Stimulated activated CD4-positive, alpha-beta T cell treated with anti-CD3 and anti-CD28 coated beads, Interleukin-4, amount 100 ng/mL, for 48 hours (primary cell): ENCODE data around the gene ARHGEF16.

Experiments used
- DNase-seq, 2 donors: peaks; one replicate each; pipeline ENCODE4 v3.0.0-alpha.2; 2020; ENCODE audit warnings: low read depth in 2 of 2

Gene ARHGEF16

DNA sequence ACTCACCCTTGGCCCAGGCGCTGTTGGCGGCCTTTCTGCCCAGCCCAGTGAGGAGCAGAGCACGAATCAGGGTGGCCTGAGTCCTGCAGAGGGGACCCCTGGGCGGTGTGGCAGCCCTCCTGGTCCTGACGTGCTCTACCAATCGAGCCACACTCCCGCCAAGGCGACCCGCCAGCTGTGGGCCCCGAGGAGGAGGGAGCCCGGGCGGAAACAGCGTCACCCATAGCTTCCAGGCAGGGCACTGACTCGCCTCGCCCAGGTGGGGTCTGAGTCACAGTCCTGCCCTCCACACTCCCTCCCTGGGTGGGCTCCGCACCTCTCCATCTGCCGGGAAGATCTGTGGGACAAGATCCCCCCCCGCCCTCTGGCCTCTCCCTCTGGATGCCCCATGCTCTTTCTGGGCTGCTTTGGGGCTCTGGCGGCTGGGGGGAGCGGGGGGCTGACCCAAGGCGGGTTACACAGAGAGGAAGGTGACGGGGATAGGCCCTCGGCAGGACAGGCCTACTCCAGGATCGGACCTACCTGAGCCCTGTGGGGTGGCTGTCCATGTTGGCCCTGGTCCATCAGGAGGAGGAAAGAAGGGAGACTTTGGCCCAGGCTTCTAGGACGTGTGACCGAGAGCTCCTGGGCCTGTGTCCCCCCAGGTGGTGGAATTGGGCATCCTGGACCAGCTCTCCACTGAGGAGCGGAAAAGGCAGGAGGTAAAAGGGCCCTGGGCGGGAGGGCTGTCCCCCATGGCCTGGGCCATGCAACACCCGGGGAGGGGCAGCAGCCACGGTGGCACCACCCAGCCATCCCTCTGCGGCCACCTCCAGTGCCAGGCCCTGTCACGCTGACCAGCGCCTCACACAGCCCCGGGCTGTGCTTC is 14.0 kb downstream of the ARHGEF16 start:
- no peak for DNase-seq

DNA sequence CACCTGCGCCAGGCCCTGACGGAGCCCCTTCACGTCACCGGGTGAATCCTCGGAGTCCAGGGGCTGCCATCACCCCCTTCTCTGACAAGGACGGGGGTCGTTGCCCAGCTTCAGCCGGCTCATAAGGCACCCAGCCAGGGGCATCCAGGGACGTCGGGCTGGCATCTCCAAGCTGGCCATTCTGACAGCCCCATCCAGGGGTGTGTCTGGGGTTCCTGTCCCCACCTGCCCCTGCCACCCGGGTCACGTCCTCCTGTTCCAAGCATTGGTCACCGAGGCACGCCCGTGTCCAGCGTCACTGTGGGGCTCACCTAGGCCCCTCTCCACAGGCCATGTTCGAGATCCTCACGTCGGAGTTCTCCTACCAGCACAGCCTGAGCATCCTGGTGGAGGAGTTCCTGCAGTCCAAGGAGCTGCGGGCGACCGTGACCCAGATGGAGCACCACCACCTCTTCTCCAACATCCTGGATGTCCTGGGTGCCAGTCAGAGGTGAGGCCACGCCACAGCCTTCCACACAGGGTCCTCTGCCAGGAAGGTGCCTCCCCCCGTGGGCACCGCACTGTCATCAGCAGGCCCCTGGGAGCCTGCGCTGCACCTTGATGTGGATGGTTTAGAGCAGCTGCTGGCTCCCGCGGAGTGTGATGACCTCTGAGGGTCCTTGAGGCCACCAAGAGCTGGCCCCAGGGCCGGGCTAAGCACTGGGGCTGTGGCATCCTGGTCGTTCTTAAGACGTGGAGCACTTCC is 14.8 kb downstream of the ARHGEF16 start:
- DNase-seq: no peak

DNA sequence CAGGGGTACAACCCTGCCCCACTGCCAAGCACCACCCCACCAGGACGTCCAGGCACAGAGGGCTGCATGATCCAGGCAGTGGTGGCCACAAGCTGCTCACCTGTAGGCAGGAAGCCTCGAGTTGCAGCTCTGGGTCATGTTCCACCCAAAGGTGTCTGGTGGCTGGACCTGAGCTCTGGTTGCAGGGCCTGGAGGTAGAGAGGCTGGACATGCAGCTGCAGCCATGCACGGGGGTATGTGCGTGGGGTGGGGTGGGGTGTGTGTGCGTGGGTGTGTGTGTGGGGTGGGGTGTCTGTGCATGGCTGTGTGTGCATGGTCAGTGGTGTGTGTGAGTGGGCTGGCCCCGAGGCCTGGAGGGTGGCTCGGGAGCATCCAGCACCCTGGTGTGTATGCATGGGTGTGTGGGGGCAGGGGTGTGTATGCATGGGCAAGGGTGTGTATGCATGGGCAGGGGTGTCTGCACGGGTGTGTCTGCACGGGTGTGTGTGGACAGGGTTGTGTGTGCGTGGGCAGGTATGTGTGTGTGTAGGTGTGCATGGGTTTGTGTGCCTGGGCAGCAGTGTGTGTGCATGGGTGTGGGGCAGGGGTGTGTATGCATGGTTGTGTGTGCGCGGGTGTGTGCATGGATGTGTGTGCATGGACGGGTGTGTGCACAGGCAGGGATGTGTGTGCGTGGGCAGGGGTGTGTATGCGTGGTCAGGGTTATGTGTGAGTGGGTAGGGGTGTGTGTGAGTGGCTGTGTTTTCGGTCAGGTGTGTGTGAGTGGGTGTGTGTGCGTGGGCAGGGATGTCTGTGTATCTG is 15.6 kb downstream of the ARHGEF16 start:
- no peak for DNase-seq

DNA sequence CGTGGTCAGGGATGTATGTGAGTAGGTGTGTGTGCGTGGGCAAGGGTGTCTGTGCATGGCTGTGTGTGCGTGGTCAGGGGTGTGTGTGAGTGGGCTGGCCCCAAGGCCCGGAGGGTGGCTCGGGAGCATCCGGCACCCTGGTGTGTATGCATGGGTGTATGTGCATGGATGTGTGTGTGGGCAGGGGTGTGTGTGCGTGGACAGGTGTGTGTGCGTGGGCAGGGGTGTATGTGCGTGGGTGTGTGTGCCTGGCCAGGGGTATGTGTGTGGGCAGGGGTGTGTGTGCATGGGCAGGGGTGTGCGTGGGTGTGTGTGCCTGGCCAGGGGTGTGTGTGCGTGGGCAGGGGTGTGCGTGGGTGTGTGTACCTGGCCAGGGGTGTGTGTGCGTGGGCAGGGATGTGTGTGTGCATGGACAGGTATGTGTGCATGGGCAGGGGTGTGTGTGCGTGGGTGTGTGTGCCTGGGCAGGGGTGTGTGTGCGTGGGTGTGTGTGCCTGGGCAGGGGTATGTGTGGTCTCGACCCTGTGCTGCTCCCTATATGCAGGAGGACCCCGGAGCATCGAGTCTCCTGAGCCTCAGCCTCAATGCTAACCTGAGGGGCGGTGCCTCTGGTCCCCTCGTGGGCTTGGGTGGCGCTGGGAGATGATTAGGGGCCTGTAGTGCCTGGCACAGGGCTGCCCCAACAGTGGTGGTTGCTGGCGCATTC is 16.3 kb downstream of the ARHGEF16 start:
- DNase-seq: no peak

DNA sequence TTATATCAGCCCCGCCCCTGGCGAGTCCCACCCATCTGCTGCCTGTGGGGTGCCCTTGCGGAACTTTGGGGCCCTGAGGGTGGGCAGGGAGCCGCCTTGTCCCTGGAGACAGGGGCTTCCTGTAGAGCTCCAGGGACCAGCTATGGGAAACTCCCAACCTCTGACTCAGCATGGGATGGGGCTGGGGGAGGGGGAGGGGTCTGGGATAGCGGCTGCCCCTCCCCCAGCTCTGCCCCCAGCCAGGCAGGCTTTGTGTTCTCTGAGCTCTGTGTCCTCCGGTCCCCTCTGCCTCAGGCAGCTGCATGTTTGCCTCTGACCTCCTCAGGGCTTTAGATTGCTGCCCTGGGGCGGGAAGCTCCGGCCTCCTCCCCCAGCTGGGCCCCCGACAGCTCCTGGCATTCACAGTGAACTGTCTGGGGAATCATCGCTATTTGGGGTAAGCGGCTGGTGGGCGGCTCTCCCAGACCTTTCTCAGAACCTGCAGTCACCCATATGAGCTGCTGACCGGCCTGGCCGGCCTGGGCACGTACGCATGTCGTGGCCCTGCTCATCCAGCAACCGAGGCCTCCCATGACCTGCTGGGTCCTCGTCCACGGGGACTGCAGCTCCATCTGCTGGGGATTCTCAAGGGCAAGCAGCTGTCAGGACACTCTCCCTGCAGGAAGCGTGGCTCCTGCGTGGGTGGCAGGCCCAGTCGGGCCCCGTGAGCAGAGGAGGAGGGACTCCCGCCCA is 17.1 kb downstream of the ARHGEF16 start:
- DNase-seq: no peak

DNA sequence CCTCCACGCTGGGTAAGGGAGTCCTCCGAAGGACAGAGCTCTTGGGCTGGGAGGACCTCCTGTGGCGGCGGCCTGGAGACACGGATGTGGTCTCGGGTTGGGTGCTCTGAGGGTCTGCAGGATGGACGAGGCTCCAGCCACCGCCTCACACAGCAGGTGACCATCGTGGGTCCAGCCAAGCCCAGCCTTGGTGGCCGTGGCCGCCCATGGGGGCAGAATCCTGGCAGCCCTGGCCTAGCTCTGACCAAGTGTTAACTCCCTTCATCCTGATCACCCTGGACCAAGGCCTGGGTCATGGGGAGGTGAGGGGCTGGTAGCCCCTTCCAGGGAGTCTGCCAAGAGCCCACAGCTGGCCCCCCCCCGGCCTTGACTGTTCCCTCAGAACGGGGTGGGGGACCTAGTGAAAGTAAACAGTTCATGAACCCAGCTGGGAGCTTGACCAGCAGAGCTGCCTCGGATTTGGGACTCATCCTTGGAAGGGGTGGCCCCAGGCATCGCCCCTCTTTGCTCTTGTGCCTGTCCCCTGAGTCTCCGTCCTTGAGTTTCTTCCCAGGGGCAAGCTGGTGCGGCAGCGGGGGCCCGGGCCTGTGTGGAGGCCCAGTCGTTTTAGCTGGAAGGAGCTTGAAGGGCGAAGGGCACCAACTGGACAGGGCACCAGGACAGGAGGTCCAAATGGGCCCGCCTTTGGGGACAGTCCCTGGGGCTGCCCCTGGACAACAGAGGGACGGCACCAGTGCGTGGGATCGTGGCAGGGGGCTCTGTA is 17.8 kb downstream of the ARHGEF16 start:
- no peak for DNase-seq

DNA sequence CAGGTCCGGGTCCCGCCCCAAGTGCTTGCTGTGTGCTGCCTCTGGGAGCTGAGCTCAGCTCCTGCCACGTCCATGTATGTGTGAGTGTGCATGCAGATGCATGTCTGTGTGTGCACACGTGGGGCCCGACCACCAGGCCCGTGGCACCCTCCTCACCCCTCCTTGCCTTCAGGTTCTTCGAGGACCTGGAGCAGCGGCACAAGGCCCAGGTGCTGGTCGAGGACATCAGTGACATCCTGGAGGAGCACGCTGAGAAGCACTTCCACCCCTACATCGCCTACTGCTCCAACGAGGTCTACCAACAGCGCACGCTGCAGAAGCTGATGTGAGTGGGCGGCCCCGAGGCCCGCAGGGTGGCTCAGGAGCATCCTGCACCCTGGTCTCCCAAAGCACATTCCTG is 18.4 kb downstream of the ARHGEF16 start:
- no peak for DNase-seq

DNA sequence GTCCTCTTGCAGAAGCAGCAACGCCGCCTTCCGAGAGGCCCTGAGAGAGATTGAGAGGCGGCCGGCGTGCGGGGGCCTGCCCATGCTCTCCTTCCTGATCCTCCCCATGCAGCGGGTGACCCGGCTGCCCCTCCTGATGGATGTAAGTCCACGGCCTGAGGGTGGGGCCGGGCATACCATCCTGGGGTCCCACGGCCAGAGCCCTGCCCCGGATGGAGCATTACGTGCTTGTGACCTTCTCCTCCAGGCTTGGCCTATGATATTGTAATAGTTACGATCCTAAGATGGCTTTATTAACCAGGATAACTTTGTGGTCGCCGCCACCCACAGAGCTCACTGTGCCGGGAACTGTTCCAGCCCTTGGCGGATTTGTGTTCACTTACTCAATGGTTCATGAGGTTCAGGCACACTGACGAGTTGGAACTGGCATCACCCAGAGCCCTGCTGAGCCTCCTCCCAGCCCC is 18.9 kb downstream of the ARHGEF16 start:
- DNase-seq: no peak

DNA sequence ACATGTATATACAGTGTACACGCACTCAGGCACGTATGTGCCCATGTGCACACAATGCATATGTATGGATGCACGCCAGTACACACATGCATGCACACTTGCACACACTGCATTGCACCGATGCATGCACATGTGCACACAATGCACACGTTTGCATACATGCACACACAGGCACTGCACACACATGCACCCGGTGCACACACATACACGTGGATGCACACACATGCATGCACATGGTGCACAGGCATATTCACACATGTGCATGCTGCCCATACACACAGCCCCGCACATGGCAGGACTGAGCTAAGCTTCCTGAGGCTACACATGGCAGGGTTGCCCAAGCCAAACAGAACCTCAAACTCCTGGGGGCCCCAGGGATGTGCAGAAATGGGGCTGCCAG is 19.6 kb downstream of the ARHGEF16 start:
- no peak for DNase-seq

DNA sequence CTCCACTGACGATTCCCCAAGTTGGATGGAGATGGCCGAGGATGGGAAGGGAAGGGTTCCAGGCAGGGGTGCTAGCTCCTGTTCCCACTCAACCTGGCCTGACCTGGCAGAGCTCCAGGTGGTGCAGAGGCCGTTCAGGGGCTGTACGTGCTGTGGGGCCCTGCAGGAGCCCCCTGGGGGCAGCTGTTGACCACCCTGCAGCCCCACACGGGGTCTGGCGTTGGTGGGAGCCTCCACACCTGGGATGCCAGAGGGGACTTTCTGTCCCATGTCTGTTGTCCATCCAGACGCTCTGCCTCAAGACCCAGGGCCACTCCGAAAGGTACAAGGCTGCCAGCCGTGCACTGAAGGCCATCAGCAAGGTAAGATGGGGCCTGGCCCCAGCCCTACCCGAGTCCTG is 20.0 kb downstream of the ARHGEF16 start:
- no peak for DNase-seq

DNA sequence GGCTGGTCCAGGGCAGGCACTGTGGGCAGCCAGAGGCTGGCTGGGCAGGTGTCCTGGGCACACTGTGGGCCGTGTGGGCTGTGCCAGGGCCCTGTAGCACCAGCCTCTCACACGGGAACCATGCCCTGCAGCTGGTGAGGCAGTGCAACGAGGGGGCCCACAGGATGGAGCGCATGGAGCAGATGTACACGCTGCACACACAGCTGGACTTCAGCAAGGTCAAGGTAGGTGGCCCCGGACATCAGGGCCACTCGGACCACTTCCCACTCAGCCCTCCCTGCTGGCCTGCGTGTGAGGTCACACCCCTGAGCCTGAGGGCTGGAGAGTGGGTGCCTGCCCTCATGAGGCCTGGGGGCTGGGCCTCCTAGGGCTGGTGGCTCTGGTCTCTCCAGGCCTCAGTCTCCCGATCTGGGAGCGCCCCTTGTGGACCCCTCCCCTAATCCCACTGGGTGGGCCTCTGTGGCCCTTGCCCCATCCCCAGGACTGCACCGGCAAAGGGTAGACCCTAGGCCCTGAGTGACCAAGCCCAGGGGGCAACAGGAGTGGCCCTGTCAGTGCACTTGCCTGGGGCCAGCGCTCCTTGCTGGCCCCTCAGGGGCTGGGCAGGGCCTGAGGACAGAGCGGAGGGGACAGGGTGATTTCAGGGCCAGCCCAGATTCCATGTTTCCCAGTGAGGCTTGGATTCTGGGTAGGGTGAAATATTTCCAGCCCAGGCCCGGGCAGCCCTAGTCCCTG is 21.5 kb downstream of the ARHGEF16 start:
- DNase-seq: no peak

DNA sequence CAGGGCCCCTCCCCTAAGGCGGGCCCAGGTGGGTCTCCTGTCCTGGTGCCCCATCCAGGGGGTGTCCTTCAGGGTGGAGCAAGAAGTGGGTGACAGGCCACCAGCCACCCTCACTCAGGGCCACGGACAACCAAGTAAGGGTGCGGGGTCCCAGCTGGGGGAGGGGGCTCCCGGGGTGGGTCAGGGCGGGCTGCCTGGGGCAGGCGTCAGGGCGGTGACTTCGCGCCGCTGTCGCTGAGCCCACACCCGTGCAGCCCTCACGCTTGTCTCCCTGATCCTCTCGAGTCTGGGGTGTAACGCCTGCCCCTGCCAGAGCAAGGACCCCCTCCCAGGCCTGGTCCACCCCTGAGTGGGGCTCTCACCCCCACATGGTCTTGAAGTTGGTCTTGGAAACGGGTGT is 22.2 kb downstream of the ARHGEF16 start:
- DNase-seq: no peak

DNA sequence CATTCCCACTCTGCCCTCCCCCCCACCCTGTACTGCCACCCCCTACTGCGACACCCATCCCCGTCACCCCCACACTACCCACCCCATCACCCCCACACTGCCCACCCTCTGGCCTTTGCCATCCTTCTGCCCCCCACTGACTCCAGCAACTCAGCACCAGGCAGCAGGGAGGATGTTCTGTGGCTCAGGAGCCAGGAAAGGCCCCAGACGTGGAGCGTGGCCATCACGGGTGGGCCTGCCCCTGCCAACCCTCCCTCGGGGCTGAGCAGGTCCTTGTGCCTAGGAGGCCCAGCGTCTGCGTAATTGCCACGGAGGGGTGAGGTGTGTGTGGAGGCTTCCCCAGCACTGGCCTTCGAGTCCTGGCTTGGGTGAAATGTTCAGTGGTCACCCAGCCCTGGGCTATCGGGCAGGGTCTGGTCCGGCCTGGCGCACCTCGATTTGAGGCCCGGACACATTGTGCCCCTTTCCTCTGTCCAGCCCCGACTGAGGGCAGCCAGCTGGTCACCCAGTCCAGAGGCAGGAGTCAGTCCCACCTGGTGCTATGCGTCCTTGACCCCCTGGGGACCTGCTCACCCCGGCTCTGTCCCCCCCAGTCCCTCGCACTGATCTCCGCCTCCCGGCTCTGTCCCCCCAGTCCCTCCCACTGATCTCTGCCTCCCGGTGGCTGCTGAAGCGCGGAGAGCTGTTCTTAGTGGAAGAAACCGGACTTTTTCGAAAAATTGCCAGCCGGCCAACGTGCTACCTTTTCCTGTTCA is 23.0 kb downstream of the ARHGEF16 start:
- no peak for DNase-seq

DNA sequence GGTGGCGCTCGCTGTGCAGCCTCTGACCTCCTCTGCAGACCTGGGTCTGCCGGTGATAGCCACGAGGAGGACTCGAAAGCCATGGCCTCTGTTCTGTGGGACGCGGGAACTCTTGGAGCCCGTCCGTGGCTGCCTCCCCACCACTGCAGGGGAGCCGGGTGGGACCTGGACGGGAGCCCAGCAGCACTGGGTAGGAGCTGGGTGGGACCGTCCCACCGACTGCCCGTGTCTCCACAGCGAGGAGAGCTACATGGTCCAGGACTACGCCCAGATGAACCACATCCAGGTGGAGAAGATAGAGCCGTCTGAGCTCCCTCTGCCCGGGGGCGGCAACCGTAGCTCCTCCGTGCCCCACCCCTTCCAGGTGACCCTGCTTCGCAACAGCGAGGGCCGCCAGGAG is 23.7 kb downstream of the ARHGEF16 start:
- no peak for DNase-seq

DNA sequence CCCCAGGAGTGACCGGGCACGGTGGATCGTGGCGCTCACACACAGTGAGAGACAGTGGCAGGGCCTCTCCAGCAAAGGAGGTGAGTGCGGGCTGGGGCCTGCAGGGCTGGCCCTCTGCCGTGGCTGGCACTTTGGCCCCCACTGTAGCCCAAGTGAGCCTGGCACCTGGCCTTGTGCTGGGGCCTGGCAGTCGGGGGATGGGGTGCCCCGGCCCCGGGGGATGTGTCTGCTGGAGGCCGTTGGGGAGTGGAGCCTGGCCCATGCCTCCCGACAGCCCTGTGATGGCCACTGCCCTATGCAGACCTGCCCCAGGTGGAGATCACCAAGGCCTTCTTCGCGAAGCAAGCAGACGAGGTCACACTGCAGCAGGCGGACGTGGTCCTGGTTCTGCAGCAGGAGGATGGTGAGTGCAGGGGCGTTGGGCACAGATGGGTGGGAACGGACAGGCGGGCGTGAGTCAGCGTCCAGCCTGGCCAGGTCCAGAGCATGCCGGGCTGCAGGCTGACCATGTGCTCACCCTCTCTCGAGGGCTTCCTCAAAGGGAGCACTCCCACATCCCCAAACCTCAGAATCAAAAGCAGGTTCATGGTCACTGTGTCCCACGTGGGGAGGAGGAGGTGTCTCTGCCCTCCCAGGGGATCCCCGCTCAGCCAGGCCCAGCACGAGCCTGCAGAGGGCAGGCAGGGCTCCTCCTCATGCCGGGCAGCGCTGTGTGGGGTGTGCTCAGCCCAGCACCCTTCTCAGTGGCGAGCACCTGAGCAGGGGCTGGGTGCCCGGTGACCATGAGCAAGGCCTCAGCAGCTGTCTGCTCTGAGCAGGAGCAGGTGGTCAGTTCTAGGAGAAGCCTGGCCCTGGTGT is 25.3 kb downstream of the ARHGEF16 start:
- no peak for DNase-seq

DNA sequence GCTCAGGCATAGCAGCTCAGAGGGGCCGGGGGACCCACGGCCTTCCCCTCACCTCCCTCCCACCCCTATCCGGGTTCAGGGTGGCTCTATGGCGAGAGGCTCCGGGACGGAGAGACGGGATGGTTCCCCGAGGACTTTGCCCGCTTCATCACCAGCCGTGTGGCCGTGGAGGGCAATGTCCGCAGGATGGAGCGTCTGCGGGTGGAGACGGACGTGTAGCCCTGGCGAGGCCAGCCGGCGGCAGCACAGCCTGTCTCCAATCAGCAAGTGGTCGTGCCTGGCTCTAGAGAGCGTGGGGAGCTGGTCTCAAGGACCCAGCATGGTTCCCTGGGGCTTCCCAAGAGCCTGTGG is 25.9 kb downstream of the ARHGEF16 start:
- DNase-seq: no peak

DNA sequence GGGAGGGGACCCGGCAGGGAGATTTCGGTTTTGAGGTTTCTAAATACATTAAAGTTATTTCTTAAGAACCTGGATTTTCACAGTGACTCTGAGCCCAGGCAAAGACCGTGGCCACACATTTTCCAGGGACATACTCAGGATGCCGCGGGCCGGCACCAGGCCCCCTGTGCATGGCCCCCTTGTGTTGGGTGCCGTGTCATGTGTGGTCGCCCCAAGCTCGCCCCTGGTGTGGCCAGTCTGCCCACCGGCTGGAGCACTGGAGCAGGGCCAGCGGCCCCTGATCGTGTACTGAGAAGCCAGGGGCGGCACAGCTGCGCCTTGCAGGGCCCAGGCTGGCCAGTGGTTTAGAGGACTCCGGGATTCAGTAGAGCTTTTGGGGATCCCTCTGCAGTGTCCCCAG is 26.6 kb downstream of the ARHGEF16 start:
- DNase-seq: no peak

DNA sequence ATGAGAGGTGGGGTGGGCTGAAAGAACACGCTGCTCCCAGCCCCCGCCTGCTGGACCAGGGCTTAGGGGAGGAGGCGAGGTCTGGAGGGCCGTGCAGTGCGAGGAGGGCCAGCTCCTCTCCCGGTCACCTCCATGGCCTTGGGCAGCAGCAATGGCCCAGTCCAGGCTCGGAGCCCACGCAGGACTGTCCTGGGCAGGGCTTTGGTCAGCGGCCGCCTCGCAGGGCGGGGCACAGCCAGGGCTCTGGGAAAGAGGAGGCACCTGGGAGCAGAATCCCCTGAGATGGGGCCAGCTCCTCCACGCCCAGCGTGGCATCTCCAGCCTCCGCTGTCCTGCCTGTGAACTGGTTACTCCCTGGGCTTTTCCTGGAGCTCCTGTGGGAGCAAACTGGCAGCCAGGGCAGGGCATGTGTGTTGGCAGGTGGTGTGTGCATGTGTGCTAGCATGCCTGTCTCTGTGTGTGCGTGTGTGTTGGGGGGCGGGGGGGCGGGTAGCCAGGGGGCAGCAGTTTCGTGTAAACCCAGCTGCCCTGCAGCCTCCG is 27.4 kb downstream of the ARHGEF16 start:
- no peak for DNase-seq
